Endothelial cell (in vitro differentiated cells): ENCODE measurements around the gene SLC16A1. TPM values are rescaled to one million over a fixed set of nuclear protein-coding genes. Genes with fewer than 3 reads are reported as not detected.
A peak's percentile ranks its signal among the peaks of the same experiment; 100 is the strongest.

Experiments used
- DNase-seq: peaks from one replicate; pipeline ENCODE4 v3.0.0; 2021; ENCODE audit warnings: low spot score
- H3K27ac Mint-ChIP-seq: one replicate; pipeline ENCODE4 v1.8.0; 2021; ENCODE audit warnings: mixed read lengths, inconsistent platforms; ENCODE audit not compliant: unreplicated experiment
- H3K27me3 Mint-ChIP-seq: one replicate; pipeline ENCODE4 v1.8.0; 2021; ENCODE audit warnings: mild to moderate bottlenecking, moderate library complexity, mixed read lengths, inconsistent platforms; ENCODE audit not compliant: unreplicated experiment
- H3K36me3 Mint-ChIP-seq: one replicate; pipeline ENCODE4 v1.8.0; 2021; ENCODE audit warnings: mild to moderate bottlenecking, low read depth, mixed read lengths, inconsistent platforms; ENCODE audit not compliant: unreplicated experiment
- H3K4me1 Mint-ChIP-seq: one replicate; pipeline ENCODE4 v1.8.0; 2021; ENCODE audit warnings: mild to moderate bottlenecking, mixed read lengths, inconsistent platforms; ENCODE audit not compliant: unreplicated experiment
- H3K4me3 Mint-ChIP-seq: one replicate; pipeline ENCODE4 v1.8.0; 2021; ENCODE audit warnings: mild to moderate bottlenecking, mixed read lengths, inconsistent platforms; ENCODE audit not compliant: unreplicated experiment
- H3K9me3 Mint-ChIP-seq: one replicate; pipeline ENCODE4 v1.8.0; 2021; ENCODE audit warnings: mixed read lengths, inconsistent platforms; ENCODE audit not compliant: unreplicated experiment
- CTCF ChIP-seq: fragments of 200-600 bp; sonication (generic); IDR thresholded peaks from one replicate; pipeline ENCODE4 v1.5.0; 2021; ENCODE audit warnings: antibody characterized with exemption; ENCODE audit not compliant: unreplicated experiment
- long read RNA-seq: library from polyadenylated mRNA; unstranded; transcript quantifications from one replicate; pipeline ENCODE4 v2.0.0, GENCODE V29; 2020; ENCODE audit not compliant: unreplicated experiment
- total RNA-seq: library from RNA; stranded (reverse); fragmentation: NEBNext Ultra II Directional; extraction: Animal tissue kit (Norgen Biotek cat#: 25700); gene quantifications from one replicate; pipeline ENCODE4 v1.2.1, GENCODE V29; 2021; ENCODE audit not compliant: unreplicated experiment

Gene SLC16A1
- 88.7 TPM for total RNA-seq
- long read RNA-seq, transcript SLC16A1-201 (5 exons, 3,910 nt), result major isoform, 7 of 14 reads
- long read RNA-seq, partial matches to known transcripts, result 3 of 14 reads
- long read RNA-seq, other reads (novel, unspliced or antisense), result 4 of 14 reads

- Mint-ChIP-seq H3K4me1 (peaks cover 30% of the 10 kb centered on the region), H3K27ac (peak within 1 kb of the TSS; percentile 79), H3K9me3 (no peaks in the 10 kb centered on the region), H3K4me3 (peak within 1 kb of the TSS; percentile 96), H3K36me3 (peaks cover 1% of the 10 kb centered on the region), H3K27me3 (peaks cover 7% of the 10 kb centered on the region)
- no peak for TF ChIP-seq CTCF
- DNase-seq, result peak; percentile 93
Observed at GRCh38 chr1:112955773-112956543, at the start of gene SLC16A1. Gene SLC16A1 (minus strand): TSS chr1:112956196. CDS start chr1:112929308, 26,888 bp downstream.

GRCh38 chr1:113003751-113004690 lies 48.0 kb upstream of the SLC16A1 start:
- Mint-ChIP-seq H3K4me1 (peaks cover 3% of the 10 kb centered on the region), H3K4me3 (no peak overlapping the region), H3K27me3 (no peaks in the 10 kb centered on the region), H3K27ac (no peak overlapping the region), H3K36me3 (no peaks in the 10 kb centered on the region), H3K9me3 (no peaks in the 10 kb centered on the region)
- DNase-seq, result no peak
- no peak for TF ChIP-seq CTCF

GRCh38 chr1:113002297-113002696 lies 46.3 kb upstream of the SLC16A1 start:
- Mint-ChIP-seq H3K36me3 (no peaks in the 10 kb centered on the region), H3K4me1 (peaks cover 3% of the 10 kb centered on the region), H3K27me3 (no peaks in the 10 kb centered on the region), H3K4me3 (no peak overlapping the region), H3K9me3 (no peaks in the 10 kb centered on the region), H3K27ac (no peak overlapping the region)
- DNase-seq, result no peak
- TF ChIP-seq CTCF, result no peak

- Mint-ChIP-seq H3K4me3 (no peak overlapping the region), H3K36me3 (no peaks in the 10 kb centered on the region), H3K4me1 (no peaks in the 10 kb centered on the region), H3K27ac (no peak overlapping the region), H3K9me3 (no peaks in the 10 kb centered on the region), H3K27me3 (no peaks in the 10 kb centered on the region)
- TF ChIP-seq CTCF, result no peak
- no peak for DNase-seq
Observed at GRCh38 chr1:112998592-112999235, 42.7 kb upstream of the SLC16A1 start.
